ENCODE measurements around the gene SRMS.
A peak's percentile ranks its signal among the peaks of the same experiment; 100 is the strongest.
"Not testable (repeated sequence)": the region's sequence is repeated elsewhere in the genome, so short reads cannot be mapped to it uniquely, and the experiment has no call there.

Gene SRMS

DNA sequence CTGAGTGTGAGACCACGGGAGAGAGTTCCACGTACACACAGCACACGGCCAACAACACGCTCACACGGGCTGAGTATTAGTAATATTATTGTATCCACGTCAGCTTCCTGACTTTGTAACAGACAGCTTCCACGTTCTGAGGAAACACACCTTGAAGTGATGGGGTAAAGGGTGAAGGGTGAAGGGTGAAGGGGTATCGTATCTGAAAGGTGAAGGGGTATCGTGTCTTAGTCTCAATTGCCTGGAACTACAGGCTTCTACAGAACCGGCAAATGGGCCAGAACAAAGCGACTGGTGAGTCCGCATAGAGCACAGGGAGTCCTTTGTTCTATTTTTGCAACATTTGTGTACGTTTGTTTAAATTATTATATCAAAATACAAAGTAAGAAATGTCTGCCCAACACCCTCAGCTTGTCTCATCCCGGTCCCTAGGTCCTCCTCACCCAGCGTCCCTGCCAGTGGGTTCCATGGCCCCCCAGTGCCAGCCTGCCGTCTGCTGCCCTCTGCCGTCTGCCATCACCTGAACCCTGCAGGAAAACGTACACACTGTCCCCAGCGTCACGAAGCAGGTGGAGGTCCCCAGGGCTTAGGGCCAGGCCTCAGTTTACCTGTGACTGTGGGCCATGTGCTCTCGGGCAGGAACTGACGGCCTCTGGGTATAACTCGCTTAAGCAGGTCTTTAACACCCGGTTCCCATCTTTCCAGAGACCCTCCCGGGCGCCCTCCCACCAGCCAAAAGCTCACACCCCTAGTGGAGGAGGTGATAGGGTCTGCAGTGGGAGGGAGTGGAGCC lies 30.9 kb upstream of the SRMS start:
- DNase-seq = no peak

GRCh38 chr20:63577317-63577894 lies 29.9 kb upstream of the SRMS start:
- DNase-seq = no peak

DNA sequence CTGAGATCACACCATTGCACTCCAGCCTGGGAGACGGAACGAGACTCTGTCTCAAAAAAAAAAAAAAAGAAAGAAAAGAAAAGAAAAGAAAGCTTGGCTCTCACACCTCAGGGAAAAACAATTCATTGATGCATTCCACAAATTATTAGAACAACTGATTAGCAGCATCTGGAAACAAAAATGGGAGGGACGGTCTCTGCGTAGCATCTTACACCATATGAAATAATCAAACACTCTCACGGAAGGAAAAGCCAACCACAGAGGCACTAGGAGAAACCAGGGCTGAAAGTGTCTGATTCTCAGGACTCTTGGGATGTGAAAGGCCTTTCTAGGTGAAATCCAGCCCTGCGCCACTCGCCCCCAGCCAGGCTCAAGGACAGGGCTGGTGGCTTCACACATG lies 28.8 kb upstream of the SRMS start:
- no peak for DNase-seq

GRCh38 chr20:63574829-63575743 lies 27.5 kb upstream of the SRMS start:
- peak; percentile 3 for DNase-seq

DNA sequence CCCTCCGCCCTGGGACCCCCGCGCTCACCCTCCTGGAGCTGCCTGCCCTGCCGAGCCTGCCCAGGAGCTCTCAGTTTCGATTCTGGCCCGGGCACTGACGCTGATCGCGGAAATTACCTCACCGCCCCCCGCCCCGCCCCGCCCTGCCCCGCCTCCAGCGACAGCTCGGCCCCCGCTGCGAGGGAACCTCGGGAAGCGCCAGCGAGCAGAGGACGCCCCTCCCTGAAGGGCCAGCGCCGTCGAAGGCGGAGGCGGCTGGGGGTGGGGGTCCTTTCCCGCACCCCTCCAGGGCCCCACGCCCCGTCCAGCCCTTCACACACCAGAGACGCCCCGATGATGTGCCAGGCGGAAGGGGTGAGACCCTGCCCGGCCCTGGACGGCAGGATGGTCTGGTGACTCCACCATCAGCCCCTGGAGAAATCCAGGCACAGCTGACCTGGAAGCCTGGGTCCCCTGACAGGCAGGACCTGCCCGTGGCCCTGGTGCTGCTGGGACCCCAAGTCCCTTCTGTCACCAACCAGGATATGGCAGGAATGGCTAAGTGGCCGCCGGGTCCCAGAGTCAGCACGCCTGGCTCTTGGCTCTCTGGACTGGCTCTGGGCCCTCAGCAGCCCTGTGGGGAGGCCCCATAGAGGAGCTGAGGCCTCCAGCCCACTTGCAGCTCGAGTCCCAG lies 26.7 kb upstream of the SRMS start, which contains the start of gene HELZ2:
Gene HELZ2 (minus strand): TSS at position 84 of the 673 bp plus-strand sequence. CDS start 1,854 bp downstream, outside the sequence.
- DNase-seq = peak; percentile 77

- DNase-seq = peak; percentile 25
Measured at GRCh38 chr20:63573647-63574131, 26.1 kb upstream of the SRMS start.

- DNase-seq = peak; percentile 33
Measured at GRCh38 chr20:63572788-63573646, 25.5 kb upstream of the SRMS start.

GRCh38 chr20:63572071-63572787 lies 24.7 kb upstream of the SRMS start:
- no peak for DNase-seq

DNA sequence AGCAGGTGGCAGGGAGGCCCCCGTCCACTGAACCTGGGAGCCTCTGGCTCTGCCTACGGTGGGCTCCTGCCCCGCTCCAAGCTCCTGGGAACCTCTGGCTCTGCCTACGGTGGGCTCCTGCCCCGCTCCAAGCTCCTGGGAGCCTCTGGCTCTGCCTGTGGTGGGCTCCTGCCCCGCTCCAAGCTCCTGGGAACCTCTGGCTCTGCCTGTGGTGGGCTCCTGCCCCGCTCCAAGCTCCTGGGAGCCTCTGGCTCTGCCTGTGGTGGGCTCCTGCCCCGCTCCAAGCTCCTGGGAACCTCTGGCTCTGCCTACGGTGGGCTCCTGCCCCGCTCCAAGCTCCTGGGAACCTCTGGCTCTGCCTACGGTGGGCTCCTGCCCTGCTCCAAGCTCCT lies 23.5 kb upstream of the SRMS start:
- DNase-seq = not testable (repeated sequence)

GRCh38 chr20:63570281-63571086 lies 22.9 kb upstream of the SRMS start:
- no peak for DNase-seq

DNA sequence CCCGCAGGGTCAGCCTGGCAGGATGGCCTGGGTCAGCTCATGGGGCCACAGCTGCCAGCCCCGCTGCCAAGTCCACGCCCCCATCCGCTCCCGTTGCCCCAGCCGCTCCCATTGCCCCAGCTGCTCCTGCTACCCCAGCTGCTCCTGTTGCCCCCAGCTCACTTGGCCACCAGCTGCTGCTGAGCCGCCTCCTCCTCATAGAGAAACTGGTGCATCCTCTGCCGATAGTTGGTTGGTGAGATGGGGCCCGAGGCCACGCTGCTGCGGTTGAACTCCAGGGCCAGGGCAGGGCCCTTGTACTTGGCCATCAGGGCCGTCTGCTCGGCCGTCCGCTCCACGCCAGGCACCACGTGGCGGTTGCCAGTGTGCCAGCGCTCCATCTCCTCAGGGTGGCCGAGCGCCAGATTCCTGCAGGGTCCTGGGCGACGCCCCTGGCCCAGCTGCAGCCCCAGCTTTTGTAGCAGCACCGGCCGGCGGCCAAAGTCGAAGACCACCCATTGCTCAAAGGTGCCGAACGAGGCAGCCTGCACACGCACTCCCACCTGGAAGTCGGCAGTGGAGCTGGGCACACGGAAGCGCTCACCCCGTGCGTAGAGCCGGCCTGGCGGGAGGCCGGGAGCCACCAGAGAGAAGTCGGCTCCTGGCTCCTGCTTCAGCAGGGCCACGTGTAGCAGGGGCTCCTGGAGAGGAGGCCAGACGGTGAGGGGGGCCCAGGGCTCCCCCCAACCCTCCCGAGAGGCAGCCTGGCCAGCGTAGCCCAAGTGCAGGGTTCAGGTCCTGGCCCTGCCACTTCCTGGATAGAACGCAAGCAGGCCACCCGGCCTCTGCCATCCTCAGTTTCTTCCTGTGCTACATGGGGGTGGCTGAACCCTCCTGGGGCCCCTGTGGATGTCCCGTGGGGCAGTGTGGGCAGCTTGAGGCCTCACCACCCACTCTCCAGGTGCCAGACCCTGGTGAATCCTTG lies 21.7 kb upstream of the SRMS start:
- DNase-seq = no peak

GRCh38 chr20:63568170-63568981 lies 20.8 kb upstream of the SRMS start:
- no peak for DNase-seq

- DNase-seq = peak; percentile 86
Measured at GRCh38 chr20:63567386-63568169, 20.0 kb upstream of the SRMS start.

DNA sequence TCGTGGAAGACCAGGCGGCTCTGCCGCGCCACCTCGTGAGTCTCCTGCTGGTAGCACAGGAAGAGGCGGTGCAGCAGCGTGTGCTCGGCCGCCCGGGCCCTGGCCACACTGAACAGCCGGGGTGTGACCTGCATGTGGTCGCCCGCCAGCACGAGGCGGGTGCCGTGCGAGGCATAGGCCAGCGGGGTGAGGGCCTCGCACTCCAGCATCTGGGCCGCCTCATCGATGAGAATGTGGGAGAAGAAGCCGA lies 19.5 kb upstream of the SRMS start:
- no peak for DNase-seq

GRCh38 chr20:63566395-63567135 lies 19.0 kb upstream of the SRMS start:
- no peak for DNase-seq

GRCh38 chr20:63565699-63566335 lies 18.3 kb upstream of the SRMS start:
- DNase-seq = no peak

Data from OCI-M1 (cell line).